AG04449 (cell line): Measurements from ENCODE around the gene ZNF780B.

Experiments
- CTCF ChIA-PET: fragments of 350-600 bp; formaldehyde crosslinking; extraction: SDS; loops from one replicate; lab custom pipeline; 2021; ENCODE audit warnings: antibody characterized with exemption; lab: Yijun Ruan, JAX
- POLR2A ChIA-PET: fragments of 400-600, 350-600 bp; formaldehyde crosslinking; extraction: SDS; loops from one replicate; lab custom pipeline; 2020; ENCODE audit warnings: antibody characterized with exemption, inconsistent platforms; lab: Yijun Ruan, JAX
- DNase-seq: peaks from one replicate; pipeline ENCODE4 v3.0.0-alpha.2; 2010; ENCODE audit warnings: low read depth, low spot score
- H3K4me3 ChIP-seq: 2 replicates; pipeline ENCODE4 v1.5.1; 2011; ENCODE audit warnings: low read depth, mild to moderate bottlenecking, control low read depth, low read length
- TF ChIP-seq, protein P1 (sequence below): IDR thresholded peaks from one replicate; pipeline ENCODE4 v1.5.1; 2011; ENCODE audit warnings: mild to moderate bottlenecking, moderate library complexity, low read length, control low read depth, inconsistent platforms; ENCODE audit not compliant: insufficient read depth; ENCODE audit errors: missing control alignments

The ZNF780B gene

DNA sequence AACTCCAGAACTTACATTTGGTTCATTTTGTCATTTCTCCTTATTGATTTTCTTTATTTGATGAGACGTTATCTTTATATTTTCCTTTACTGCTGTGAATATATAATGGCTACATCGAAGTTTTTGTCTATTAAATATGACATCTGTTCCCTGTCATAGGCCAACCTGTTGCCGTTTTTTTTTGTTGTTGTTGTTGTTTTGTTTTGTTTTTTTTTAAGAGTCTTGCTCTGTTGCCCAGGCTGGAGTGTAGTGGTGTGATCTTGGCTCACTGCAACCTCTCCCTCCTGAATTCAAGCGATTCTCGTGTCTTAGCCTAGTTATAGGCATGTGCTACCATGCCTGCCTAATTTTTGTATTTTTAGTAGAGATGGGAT lies 29.4 kb downstream of the ZNF780B start:
- ChIA-PET POLR2A (no interaction called here), CTCF (no interaction called here)
- DNase-seq: no peak
- no peak overlapping the region for H3K4me3 ChIP-seq
- TF ChIP-seq, protein P1, sequence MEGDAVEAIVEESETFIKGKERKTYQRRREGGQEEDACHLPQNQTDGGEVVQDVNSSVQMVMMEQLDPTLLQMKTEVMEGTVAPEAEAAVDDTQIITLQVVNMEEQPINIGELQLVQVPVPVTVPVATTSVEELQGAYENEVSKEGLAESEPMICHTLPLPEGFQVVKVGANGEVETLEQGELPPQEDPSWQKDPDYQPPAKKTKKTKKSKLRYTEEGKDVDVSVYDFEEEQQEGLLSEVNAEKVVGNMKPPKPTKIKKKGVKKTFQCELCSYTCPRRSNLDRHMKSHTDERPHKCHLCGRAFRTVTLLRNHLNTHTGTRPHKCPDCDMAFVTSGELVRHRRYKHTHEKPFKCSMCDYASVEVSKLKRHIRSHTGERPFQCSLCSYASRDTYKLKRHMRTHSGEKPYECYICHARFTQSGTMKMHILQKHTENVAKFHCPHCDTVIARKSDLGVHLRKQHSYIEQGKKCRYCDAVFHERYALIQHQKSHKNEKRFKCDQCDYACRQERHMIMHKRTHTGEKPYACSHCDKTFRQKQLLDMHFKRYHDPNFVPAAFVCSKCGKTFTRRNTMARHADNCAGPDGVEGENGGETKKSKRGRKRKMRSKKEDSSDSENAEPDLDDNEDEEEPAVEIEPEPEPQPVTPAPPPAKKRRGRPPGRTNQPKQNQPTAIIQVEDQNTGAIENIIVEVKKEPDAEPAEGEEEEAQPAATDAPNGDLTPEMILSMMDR: no peak

DNA sequence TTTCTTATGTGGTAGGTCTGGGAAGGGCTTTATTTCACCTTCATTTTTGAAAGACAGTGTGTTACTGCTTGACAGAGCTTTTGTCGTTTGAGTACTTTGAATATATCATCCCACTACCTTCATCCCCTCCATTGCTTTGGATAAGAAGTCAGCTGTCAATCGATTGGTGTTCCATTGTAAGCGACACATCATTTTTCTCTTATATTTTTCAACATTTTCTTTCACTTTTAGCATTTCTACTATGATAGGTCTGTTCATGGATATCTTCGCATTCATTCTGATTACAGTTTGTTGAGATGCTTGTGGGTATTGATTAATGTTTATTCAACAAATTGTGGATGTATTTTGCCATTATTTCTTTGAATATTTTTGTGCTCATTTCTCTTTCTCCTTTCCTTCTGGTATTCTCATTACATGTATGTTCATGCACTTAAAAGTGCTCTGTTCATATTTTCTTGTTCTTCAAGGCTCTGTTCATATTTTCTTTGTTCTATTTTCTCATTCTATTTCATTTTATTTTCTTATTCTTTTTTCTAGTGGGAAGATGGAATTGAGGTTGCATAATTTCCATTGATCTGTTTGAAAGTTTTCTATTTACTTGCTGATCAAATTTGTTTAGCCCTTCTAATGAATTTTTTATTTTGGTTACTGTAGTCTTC lies 30.0 kb downstream of the ZNF780B start:
- no peak for DNase-seq
- TF ChIP-seq, protein P1: no peak
- ChIA-PET CTCF (no interaction called here), POLR2A (no interaction called here)
- no peak overlapping the region for H3K4me3 ChIP-seq

DNA sequence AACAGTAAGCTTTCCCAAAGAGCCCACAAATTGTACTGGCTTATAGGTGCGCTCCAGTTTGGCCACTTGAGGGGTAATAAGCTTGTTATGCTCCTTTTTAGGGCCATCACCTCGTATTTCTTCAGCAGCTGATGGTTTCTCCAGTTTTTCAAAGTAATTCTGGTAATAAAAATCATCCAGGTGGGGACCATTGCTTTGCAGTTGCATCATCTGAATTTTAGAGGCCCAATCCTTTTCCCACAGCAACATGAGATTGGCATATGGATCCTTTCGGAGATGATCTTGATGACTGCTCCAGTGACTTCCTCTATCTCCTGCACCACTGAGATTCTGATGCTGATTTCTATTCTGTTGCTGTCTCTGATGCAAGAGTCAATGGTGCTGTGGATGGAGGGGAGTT lies 32.1 kb downstream of the ZNF780B start:
- ChIA-PET CTCF (no interaction called here), POLR2A (no interaction called here)
- DNase-seq: no peak
- TF ChIP-seq, protein P1: no peak
- no peak overlapping the region for H3K4me3 ChIP-seq

DNA sequence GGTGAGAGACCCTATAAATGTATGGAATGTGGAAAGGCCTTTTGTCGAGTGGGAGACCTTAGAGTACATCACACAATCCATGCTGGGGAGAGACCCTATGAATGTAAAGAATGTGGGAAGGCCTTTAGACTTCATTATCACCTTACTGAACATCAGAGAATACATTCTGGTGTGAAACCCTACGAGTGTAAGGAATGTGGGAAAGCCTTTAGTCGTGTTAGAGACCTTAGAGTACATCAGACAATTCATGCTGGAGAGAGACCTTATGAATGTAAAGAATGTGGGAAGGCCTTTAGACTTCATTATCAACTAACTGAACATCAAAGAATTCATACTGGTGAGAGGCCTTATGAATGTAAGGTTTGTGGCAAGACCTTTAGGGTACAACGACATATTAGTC lies 42.0 kb downstream of the ZNF780B start:
- ChIA-PET POLR2A (no interaction called here), CTCF (no interaction called here)
- no peak overlapping the region for H3K4me3 ChIP-seq
- TF ChIP-seq, protein P1: no peak
- DNase-seq: no peak

DNA sequence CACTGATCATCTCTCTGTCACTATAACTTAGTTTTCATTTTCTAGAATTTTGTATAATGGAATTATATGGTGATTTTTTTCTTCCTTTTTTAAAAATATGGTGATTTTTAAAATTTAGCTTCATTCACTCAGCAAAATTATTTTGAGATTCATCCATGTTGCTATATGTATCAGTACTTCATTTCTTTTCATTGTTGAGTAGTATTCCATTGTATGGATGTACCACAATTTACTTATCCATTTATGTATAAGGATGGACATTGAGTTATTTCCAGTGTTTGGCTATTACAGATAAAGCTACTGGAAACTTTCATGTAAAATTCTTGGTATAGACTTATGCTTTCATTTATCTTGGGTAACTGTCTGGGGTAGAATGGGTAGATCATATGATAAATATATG lies 46.4 kb downstream of the ZNF780B start:
- POLR2A ChIA-PET: no interaction called here
- DNase-seq: no peak
- CTCF ChIA-PET: interaction anchor here (1.3 kb wide), 1 partner anchor 10 kb away, joined by 4 read pairs; no protein-coding TSS in a partner anchor
- TF ChIP-seq, protein P1: no peak
- H3K4me3 ChIP-seq: no peak overlapping the region

GRCh38 chr19:40006273-40006691 lies 49.7 kb downstream of the ZNF780B start:
- peak; percentile 37 for DNase-seq
- ChIA-PET POLR2A (no interaction called here), CTCF (no interaction called here)
- no peak overlapping the region for H3K4me3 ChIP-seq
- TF ChIP-seq, protein P1: no peak
